Neural cell (in vitro differentiated cells): ENCODE measurements around the gene CPXM1.

Experiments
- EP300 ChIP-seq: fragments of 450-650 bp; conservative IDR thresholded peaks from 2 replicates; pipeline ENCODE4 v1.6.1; 2014; ENCODE audit warnings: antibody characterized with exemption, mild to moderate bottlenecking, moderate library complexity; ENCODE audit not compliant: poor library complexity, severe bottlenecking
- EZH2 ChIP-seq: fragments of 200-600, 300-800 bp; shearing (Covaris generic), sonication (generic); IDR thresholded peaks from 2 replicates; pipeline ENCODE4 v1.6.1; 2014; ENCODE audit warnings: antibody characterized with exemption, low read length, borderline replicate concordance, mild to moderate bottlenecking; ENCODE audit not compliant: insufficient read depth, poor library complexity, severe bottlenecking
- MXI1 ChIP-seq: fragments of 450-650 bp; conservative IDR thresholded peaks from 2 replicates; pipeline ENCODE4 v1.6.1; 2014; ENCODE audit warnings: antibody characterized with exemption, mild to moderate bottlenecking; ENCODE audit not compliant: poor library complexity, severe bottlenecking
- POLR2AphosphoS5 ChIP-seq: IDR thresholded peaks from 2 replicates; pipeline ENCODE4 v1.6.1; 2012
- RAD21 ChIP-seq: fragments of 450-650 bp; conservative IDR thresholded peaks from 2 replicates; pipeline ENCODE4 v1.6.1; 2014; ENCODE audit warnings: antibody characterized with exemption, mild to moderate bottlenecking, moderate library complexity
- SMC3 ChIP-seq: fragments of 450-650 bp; conservative IDR thresholded peaks from 2 replicates; pipeline ENCODE4 v1.6.1; 2014; ENCODE audit warnings: antibody characterized with exemption, mild to moderate bottlenecking, moderate library complexity; ENCODE audit not compliant: poor library complexity
- TAF1 ChIP-seq: IDR thresholded peaks from 2 replicates; pipeline ENCODE4 v1.6.1; 2012; ENCODE audit warnings: low read depth
- TF ChIP-seq, protein P1 (sequence below): fragments of 450-650 bp; IDR thresholded peaks from 2 replicates; pipeline ENCODE4 v1.5.1; 2014; ENCODE audit warnings: antibody characterized with exemption, mild to moderate bottlenecking, moderate library complexity; ENCODE audit not compliant: poor library complexity, severe bottlenecking
- TF ChIP-seq, protein P2 (sequence below): IDR thresholded peaks from 2 replicates; pipeline ENCODE4 v1.6.1; 2012; ENCODE audit warnings: borderline replicate concordance

DNA sequence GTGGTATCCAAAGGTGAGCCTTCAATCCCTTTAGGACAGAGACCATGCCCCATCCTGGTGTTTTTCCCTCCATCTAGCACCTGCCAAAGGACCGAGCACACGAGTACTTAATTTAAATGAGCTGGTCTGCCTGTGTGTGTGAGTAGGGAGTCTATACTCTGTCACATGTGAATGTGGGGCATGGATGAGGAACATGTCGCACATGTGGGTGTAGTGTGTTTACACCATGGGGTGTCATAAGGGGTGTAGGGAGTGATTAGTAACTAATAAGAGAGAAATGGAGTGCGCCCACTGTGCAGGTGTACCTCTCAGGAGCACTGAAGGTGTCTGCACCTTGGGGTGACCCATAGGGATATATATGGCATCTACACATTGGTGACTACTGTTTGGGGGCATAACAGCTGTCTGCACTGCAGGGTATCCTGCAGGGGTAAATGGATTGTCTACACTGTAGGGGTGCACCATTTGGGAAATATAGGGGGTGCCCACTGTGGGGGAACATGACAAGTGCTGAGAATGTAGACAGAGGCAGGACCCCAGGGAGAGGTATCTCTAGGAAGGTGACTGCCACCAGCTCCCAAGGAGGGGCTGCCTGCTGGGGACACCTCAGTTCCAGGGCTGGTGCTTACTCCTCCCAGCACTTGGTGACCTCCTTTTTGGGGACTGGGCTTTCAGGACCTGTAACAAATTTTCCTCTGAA lies 54.3 kb downstream of the CPXM1 start:
- TF ChIP-seq, protein P1, sequence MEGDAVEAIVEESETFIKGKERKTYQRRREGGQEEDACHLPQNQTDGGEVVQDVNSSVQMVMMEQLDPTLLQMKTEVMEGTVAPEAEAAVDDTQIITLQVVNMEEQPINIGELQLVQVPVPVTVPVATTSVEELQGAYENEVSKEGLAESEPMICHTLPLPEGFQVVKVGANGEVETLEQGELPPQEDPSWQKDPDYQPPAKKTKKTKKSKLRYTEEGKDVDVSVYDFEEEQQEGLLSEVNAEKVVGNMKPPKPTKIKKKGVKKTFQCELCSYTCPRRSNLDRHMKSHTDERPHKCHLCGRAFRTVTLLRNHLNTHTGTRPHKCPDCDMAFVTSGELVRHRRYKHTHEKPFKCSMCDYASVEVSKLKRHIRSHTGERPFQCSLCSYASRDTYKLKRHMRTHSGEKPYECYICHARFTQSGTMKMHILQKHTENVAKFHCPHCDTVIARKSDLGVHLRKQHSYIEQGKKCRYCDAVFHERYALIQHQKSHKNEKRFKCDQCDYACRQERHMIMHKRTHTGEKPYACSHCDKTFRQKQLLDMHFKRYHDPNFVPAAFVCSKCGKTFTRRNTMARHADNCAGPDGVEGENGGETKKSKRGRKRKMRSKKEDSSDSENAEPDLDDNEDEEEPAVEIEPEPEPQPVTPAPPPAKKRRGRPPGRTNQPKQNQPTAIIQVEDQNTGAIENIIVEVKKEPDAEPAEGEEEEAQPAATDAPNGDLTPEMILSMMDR, result no peak
- TF ChIP-seq EP300, result no peak
- TF ChIP-seq TAF1, result no peak
- TF ChIP-seq, protein P2, sequence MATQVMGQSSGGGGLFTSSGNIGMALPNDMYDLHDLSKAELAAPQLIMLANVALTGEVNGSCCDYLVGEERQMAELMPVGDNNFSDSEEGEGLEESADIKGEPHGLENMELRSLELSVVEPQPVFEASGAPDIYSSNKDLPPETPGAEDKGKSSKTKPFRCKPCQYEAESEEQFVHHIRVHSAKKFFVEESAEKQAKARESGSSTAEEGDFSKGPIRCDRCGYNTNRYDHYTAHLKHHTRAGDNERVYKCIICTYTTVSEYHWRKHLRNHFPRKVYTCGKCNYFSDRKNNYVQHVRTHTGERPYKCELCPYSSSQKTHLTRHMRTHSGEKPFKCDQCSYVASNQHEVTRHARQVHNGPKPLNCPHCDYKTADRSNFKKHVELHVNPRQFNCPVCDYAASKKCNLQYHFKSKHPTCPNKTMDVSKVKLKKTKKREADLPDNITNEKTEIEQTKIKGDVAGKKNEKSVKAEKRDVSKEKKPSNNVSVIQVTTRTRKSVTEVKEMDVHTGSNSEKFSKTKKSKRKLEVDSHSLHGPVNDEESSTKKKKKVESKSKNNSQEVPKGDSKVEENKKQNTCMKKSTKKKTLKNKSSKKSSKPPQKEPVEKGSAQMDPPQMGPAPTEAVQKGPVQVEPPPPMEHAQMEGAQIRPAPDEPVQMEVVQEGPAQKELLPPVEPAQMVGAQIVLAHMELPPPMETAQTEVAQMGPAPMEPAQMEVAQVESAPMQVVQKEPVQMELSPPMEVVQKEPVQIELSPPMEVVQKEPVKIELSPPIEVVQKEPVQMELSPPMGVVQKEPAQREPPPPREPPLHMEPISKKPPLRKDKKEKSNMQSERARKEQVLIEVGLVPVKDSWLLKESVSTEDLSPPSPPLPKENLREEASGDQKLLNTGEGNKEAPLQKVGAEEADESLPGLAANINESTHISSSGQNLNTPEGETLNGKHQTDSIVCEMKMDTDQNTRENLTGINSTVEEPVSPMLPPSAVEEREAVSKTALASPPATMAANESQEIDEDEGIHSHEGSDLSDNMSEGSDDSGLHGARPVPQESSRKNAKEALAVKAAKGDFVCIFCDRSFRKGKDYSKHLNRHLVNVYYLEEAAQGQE, result no peak
- no peak for TF ChIP-seq POLR2AphosphoS5
- no peak for TF ChIP-seq EZH2
- TF ChIP-seq MXI1, result no peak
- TF ChIP-seq SMC3, result no peak
- no peak for TF ChIP-seq RAD21
